Hepatocyte (in vitro differentiated cells): ENCODE measurements around the gene NCOA3.

Experiments
- EZH2 ChIP-seq: fragments of 200-600 bp; sonication (generic); IDR thresholded peaks from 2 replicates; pipeline ENCODE4 v1.6.1; 2016; ENCODE audit warnings: antibody characterized with exemption, mild to moderate bottlenecking, borderline replicate concordance
- TF ChIP-seq, protein P1 (sequence below): fragments of 200-600 bp; sonication (generic); IDR thresholded peaks from 2 replicates; pipeline ENCODE4 v1.5.1; 2016; ENCODE audit warnings: antibody characterized with exemption, mild to moderate bottlenecking; ENCODE audit not compliant: poor library complexity

DNA sequence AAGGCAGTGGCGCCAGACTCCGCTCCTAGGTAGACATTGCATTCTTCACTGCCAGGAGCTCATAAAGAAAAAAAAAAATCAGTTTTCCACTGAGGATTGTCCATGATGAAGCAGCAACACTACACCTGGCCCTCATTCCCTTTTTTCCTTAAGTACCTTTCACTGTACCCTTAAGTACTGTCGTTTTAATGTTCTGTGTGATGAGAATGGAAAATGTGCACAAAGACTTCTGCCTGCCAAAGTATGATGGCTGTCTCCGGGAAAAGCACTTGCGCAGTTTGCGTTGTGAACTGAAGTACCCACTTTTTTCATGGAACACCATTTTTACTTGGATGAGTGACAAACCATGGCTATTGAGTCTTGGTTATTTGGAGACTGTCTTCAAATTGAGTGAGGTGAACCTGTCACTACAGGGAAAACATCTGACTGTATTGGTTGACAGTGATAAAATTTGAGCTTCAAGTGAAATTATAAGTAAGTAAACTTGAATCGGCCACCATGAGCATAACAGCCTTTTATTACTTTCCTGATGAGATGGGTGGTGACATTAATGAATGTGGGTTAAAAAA lies 104.8 kb downstream of the NCOA3 start:
- TF ChIP-seq, protein P1, sequence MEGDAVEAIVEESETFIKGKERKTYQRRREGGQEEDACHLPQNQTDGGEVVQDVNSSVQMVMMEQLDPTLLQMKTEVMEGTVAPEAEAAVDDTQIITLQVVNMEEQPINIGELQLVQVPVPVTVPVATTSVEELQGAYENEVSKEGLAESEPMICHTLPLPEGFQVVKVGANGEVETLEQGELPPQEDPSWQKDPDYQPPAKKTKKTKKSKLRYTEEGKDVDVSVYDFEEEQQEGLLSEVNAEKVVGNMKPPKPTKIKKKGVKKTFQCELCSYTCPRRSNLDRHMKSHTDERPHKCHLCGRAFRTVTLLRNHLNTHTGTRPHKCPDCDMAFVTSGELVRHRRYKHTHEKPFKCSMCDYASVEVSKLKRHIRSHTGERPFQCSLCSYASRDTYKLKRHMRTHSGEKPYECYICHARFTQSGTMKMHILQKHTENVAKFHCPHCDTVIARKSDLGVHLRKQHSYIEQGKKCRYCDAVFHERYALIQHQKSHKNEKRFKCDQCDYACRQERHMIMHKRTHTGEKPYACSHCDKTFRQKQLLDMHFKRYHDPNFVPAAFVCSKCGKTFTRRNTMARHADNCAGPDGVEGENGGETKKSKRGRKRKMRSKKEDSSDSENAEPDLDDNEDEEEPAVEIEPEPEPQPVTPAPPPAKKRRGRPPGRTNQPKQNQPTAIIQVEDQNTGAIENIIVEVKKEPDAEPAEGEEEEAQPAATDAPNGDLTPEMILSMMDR: no peak
- TF ChIP-seq EZH2: no peak
